Right renal cortex interstitium (tissue), 3 donors: Measurements from ENCODE around the gene GRK1. TPM values are rescaled to one million over a fixed set of nuclear protein-coding genes. Genes with fewer than 3 reads are reported as not detected.

Experiments used
- DNase-seq, 3 donors: peaks; one replicate each; pipeline ENCODE4 v3.0.0-alpha.2; 2013; ENCODE audit warnings: low read depth in 3 of 3, low spot score in 2 of 3
- polyA plus RNA-seq, 3 donors: library from polyadenylated mRNA; unstranded; fragments of 120-200 nt; gene quantifications; one replicate each; pipeline ENCODE4 v1.2.1, GENCODE V29; 2013; ENCODE audit not compliant: insufficient read length in 3 of 3

GRK1 gene
- polyA plus RNA-seq, 3 donors, result 0.07 to 0.13 (median 0.12) TPM

DNA sequence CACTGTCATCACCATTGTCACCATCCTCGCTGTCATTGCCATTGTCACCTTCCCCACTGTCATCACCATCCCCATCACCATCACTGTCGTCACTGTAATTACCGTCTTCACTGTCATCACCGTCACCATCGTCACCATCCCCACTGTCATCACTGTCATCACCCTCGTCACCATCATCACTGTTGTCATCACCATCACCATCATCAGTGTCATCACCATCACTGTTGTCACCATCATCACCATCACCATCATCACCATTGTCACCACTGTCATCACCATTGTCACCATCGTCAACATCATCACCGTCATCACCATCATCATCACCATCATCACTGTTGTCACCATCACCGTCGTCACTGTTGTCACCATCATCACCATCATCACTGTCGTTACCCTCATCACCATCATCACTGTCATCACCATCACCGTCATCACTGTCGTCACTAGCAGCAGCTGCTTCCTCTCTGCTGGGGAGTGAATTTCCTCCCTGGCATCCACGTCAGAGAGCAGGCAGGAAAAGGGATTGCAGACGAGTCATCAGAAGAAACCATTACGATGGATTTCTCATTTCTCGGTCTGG lies 119.3 kb downstream of the GRK1 start:
- no peak for DNase-seq

Other genes with a start within 250 kb of the GRK1 start
- gene ADPRHL1, start 213.7 kb upstream of the GRK1 start, polyA plus RNA-seq, result 1 to 10 TPM; 3.2 to 4.4 (median 3.3) TPM
- 10 to 100 TPM; 17.2 to 19.7 (median 19.6) TPM for gene DCUN1D2, start 176.5 kb upstream of the GRK1 start, polyA plus RNA-seq
- gene TFDP1, start 82.5 kb upstream of the GRK1 start, polyA plus RNA-seq, result 10 to 100 TPM; 78.8 to 92.5 (median 89.8) TPM
- gene ATP4B, start 9.0 kb upstream of the GRK1 start, polyA plus RNA-seq, result under 1 TPM; 0.29 to 0.69 (median 0.40) TPM
- gene TMEM255B, start 92.0 kb downstream of the GRK1 start, polyA plus RNA-seq, result 1 to 10 TPM; 4.6 to 7.0 (median 4.8) TPM
- 10 to 100 TPM; 22.2 to 25.8 (median 24.7) TPM for gene GAS6, start 196.9 kb downstream of the GRK1 start, polyA plus RNA-seq